Caco-2 (cell line): Measurements from ENCODE around the gene SMYD3. TPM values are rescaled to one million over a fixed set of nuclear protein-coding genes. Genes with fewer than 3 reads are reported as not detected.

Source experiments
- BruUV-seq: library from RNA; stranded (reverse); fragments of 400-500 nt; replicated peaks from 2 replicates; lab custom pipeline; 2021; lab: Mats Ljungman, UMichigan
- CTCF ChIA-PET: fragments of 300-600 bp; sonication (Branson Sonifier 250); formaldehyde crosslinking; loops from one replicate; lab custom pipeline; 2022; ENCODE audit warnings: antibody characterized with exemption; lab: Charles Lee
- POLR2A ChIA-PET: fragments of 300-600 bp; sonication (Branson Sonifier 250); formaldehyde crosslinking; loops from one replicate; lab custom pipeline; 2022; ENCODE audit warnings: antibody characterized with exemption; lab: Charles Lee
- DNase-seq, 2 experiments: peaks; one replicate each; pipeline versions ENCODE4 v3.0.0 to v3.0.0-alpha.2; 2020 to 2022
- H3K27me3 ChIP-seq: replicated peaks from 2 replicates; pipeline ENCODE4 v1.6.0; 2011; ENCODE audit warnings: low read length; ENCODE audit not compliant: control insufficient read depth, insufficient read depth
- H3K36me3 ChIP-seq: 2 replicates; pipeline ENCODE4 v1.5.1; 2011; ENCODE audit warnings: low read length; ENCODE audit not compliant: control insufficient read depth, insufficient read depth
- H3K4me1 ChIP-seq: fragments of 250-450 bp; sonication (Bioruptor Pico); 2 replicates; pipeline ENCODE4 v1.5.1; 2020; ENCODE audit warnings: mild to moderate bottlenecking
- H3K4me3 ChIP-seq: 2 replicates; pipeline ENCODE4 v1.5.1; 2011; ENCODE audit warnings: low read depth, mild to moderate bottlenecking, control low read depth, low read length
- H3K9me3 ChIP-seq: fragments of 250-450 bp; sonication (Bioruptor Pico); 2 replicates; pipeline ENCODE4 v1.5.1; 2020; ENCODE audit warnings: mild to moderate bottlenecking, moderate library complexity
- H3K27ac Mint-ChIP-seq: one replicate; pipeline ENCODE4 v1.8.0; 2022; ENCODE audit warnings: mixed read lengths; ENCODE audit not compliant: unreplicated experiment
- H3K27me3 Mint-ChIP-seq: one replicate; pipeline ENCODE4 v1.8.0; 2022; ENCODE audit warnings: mixed read lengths; ENCODE audit not compliant: insufficient read depth, unreplicated experiment
- H3K36me3 Mint-ChIP-seq: one replicate; pipeline ENCODE4 v1.8.0; 2022; ENCODE audit warnings: mild to moderate bottlenecking, mixed read lengths; ENCODE audit not compliant: insufficient read depth, unreplicated experiment
- H3K4me1 Mint-ChIP-seq: one replicate; pipeline ENCODE4 v1.8.0; 2022; ENCODE audit warnings: low read depth, mixed read lengths; ENCODE audit not compliant: unreplicated experiment
- H3K4me3 Mint-ChIP-seq: one replicate; pipeline ENCODE4 v1.8.0; 2022; ENCODE audit warnings: mild to moderate bottlenecking, moderate library complexity, mixed read lengths; ENCODE audit not compliant: unreplicated experiment
- H3K9me3 Mint-ChIP-seq: one replicate; pipeline ENCODE4 v1.8.0; 2022; ENCODE audit warnings: mixed read lengths; ENCODE audit not compliant: unreplicated experiment
- CTCF ChIP-seq, 2 experiments: fragments of 200-600 bp in 1 of 2; IDR thresholded peaks; 1 replicate in 1 of 2; 2 replicates in 1 of 2; pipeline versions ENCODE4 v1.5.1 to v1.8.0; 2011 to 2022; ENCODE audit warnings: antibody characterized with exemption in 1 of 2, control low read depth in 1 of 2, inconsistent platforms in 1 of 2, low read depth in 1 of 2, low read length in 1 of 2, mild to moderate bottlenecking in 1 of 2, moderate library complexity in 1 of 2; ENCODE audit not compliant: insufficient read depth in 1 of 2, severe bottlenecking in 1 of 2, unreplicated experiment in 1 of 2
- intact Hi-C: fragments of 100-400 bp; cut with micrococcal nuclease; formaldehyde crosslinking; loops from one replicate; pipeline ENCODE4 v1.10.0; 2022; ENCODE audit not compliant: unreplicated experiment
- total RNA-seq: library from RNA; stranded (reverse); gene quantifications from 2 replicates; pipeline ENCODE4 v1.2.3, GENCODE V29; 2022

The SMYD3 gene
- total RNA-seq, 1 experiment from 2014 or later: 33.0 TPM

- no peaks in the 10 kb centered on the region for H3K36me3 ChIP-seq
- Mint-ChIP-seq H3K9me3 (no peaks in the 10 kb centered on the region), H3K36me3 (no peaks in the 10 kb centered on the region), H3K4me3 (no peak overlapping the region), H3K4me1 (no peaks in the 10 kb centered on the region), H3K27ac (no peak overlapping the region), H3K27me3 (no peaks in the 10 kb centered on the region)
- H3K9me3 ChIP-seq: peaks cover 18% of the 10 kb centered on the region
- TF ChIP-seq CTCF (IDR thresholded peaks at IDR 0.05; ENCODE audit: insufficient read depth in 1 of 2, low read depth in 1 of 2, low read length in 1 of 2, severe bottlenecking in 1 of 2, unreplicated experiment in 1 of 2): no peak
- no peak overlapping the region for H3K4me3 ChIP-seq
- no peaks in the 10 kb centered on the region for H3K27me3 ChIP-seq
- BruUV-seq: no TSS peak
- no peak for DNase-seq
- no peaks in the 10 kb centered on the region for H3K4me1 ChIP-seq
- intact Hi-C loops: no loop called here
- POLR2A ChIA-PET: no interaction called here
- CTCF ChIA-PET: no interaction called here
Measured at GRCh38 chr1:246515390-246516005, 8.4 kb upstream of the SMYD3 start.

DNA sequence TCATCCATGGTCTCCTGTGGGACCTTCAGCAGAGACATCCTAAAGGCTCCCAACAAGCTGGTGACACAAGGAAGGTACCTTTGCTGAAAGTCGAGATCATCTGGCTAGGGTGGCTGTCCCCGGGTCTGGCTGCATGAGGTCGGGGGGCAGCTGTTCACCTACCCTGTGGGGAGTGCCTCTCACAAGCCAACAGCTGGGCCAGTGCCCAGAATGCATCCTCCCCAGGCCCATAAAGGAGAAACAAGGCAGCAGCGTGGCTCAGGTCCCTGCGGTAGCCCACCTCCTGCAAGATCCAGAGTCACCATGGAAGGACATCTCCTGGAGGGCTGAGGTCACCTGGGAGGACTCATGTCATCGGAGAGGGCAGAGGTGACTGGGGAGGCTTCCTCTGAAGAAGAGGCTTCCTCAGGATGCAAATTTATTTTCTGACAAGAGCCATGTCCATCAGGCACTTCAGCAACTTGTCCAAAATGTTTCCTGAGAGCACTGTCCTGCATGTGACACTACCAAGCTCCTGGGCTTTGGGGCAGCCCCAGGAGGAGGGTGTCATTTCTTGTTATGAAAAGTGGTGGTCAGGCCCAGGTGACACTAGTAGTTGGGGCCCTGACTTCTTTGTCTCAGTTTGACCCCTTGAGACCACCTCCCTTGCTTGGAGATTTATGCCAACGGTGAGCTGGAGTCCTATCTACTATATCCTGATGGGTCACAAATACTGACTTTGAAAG, 6.7 kb upstream of the SMYD3 start:
- Mint-ChIP-seq H3K9me3 (no peaks in the 10 kb centered on the region), H3K4me1 (no peaks in the 10 kb centered on the region), H3K4me3 (no peak overlapping the region), H3K27ac (no peak overlapping the region), H3K36me3 (no peaks in the 10 kb centered on the region), H3K27me3 (no peaks in the 10 kb centered on the region)
- ChIA-PET POLR2A (no interaction called here), CTCF (no interaction called here)
- H3K4me3 ChIP-seq: no peak overlapping the region
- H3K9me3 ChIP-seq: peaks cover 18% of the 10 kb centered on the region
- no peak for DNase-seq
- no peaks in the 10 kb centered on the region for H3K4me1 ChIP-seq
- no peaks in the 10 kb centered on the region for H3K36me3 ChIP-seq
- BruUV-seq: no TSS peak
- TF ChIP-seq CTCF (IDR thresholded peaks at IDR 0.05; ENCODE audit: insufficient read depth in 1 of 2, low read depth in 1 of 2, low read length in 1 of 2, severe bottlenecking in 1 of 2, unreplicated experiment in 1 of 2): no peak
- intact Hi-C loops: no loop called here
- H3K27me3 ChIP-seq: no peaks in the 10 kb centered on the region

DNA sequence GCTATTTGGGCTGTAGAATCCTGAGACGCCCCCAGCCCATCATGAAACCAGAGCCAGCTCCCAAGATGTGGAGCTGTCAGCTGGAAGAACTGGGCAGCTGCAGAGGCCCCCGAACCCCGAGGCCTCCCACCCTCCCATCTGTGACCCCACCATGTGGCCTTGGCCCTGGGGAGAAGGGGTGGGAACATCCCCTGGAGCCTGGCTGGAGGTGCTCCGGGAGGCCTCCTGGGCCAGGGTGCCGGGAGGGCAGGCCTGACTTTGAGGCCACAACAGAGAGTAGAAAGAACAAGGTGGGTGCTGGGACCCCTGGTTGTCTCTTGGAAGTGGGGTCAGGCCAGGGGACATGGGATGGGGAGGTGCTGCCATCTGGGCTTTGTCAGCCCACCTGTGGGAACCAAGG, 6.0 kb upstream of the SMYD3 start:
- CTCF ChIA-PET: no interaction called here
- peaks cover 18% of the 10 kb centered on the region for H3K9me3 ChIP-seq
- no TSS peak for BruUV-seq

More for the DNA sequence above, 6.0 kb upstream of the SMYD3 start:
- H3K4me3 ChIP-seq: no peak overlapping the region
- H3K36me3 ChIP-seq: no peaks in the 10 kb centered on the region
- Mint-ChIP-seq H3K4me1 (no peaks in the 10 kb centered on the region), H3K36me3 (no peaks in the 10 kb centered on the region), H3K27me3 (no peaks in the 10 kb centered on the region), H3K27ac (no peak overlapping the region), H3K4me3 (no peak overlapping the region), H3K9me3 (no peaks in the 10 kb centered on the region)
- DNase-seq: no peak
- POLR2A ChIA-PET: no interaction called here
- H3K4me1 ChIP-seq: no peaks in the 10 kb centered on the region; the same call in 1 of the 2 replicates
- no peak for TF ChIP-seq CTCF (IDR thresholded peaks at IDR 0.05; ENCODE audit: insufficient read depth in 1 of 2, low read depth in 1 of 2, low read length in 1 of 2, severe bottlenecking in 1 of 2, unreplicated experiment in 1 of 2)
- H3K27me3 ChIP-seq: no peaks in the 10 kb centered on the region
- intact Hi-C loops: no loop called here
